ENCODE results near the gene SOX12. TPM values are rescaled to one million over a fixed set of nuclear protein-coding genes. Genes with fewer than 3 reads are reported as not detected.
"Not testable (repeated sequence)": the region's sequence is repeated elsewhere in the genome, so short reads cannot be mapped to it uniquely, and the experiment has no call there.

SOX12 gene
- total RNA-seq, 1 experiment from 2014 or later = 40.4 TPM

- intact Hi-C loops (cut with micrococcal nuclease) = no loop called here
- H3K4me1 ChIP-seq (ENCODE audit: control insufficient read depth in 1 of 2, insufficient read depth in 2 of 2, low read length in 2 of 2) = peaks cover 44 to 51% of the 10 kb centered on the region in 2 experiments
- TF ChIP-seq SIN3A (IDR thresholded peaks at IDR 0.05; ENCODE audit: low read depth) (no peak), EZH2phosphoT487 (IDR thresholded peaks at IDR 0.05; ENCODE audit: borderline replicate concordance) (no peak), REST (IDR thresholded peaks at IDR 0.05; ENCODE audit: low read depth) (no peak), CBX3 (IDR thresholded peaks at IDR 0.05; ENCODE audit: low read depth) (no peak), FOSL1 (IDR thresholded peaks at IDR 0.05; ENCODE audit: low read depth) (no peak), SP1 (IDR thresholded peaks at IDR 0.05; ENCODE audit: low read depth) (no peak), MAX (IDR thresholded peaks at IDR 0.05) (no peak), ZBTB33 (IDR thresholded peaks at IDR 0.05; ENCODE audit: extremely low read depth, insufficient replicate concordance, low read length) (no peak), ZFX (IDR thresholded peaks at IDR 0.05) (no peak), EZH2 (IDR thresholded peaks at IDR 0.05) (no peak), POLR2AphosphoS5 (IDR thresholded peaks at IDR 0.05; ENCODE audit: low read depth, low read length) (no peak), YY1 (IDR thresholded peaks at IDR 0.05; ENCODE audit: extremely low read depth, insufficient replicate concordance, low read depth, low read length) (no peak)
- H3K9me2 ChIP-seq (ENCODE audit: insufficient read depth) = no peaks in the 10 kb centered on the region
- H3K27ac ChIP-seq (ENCODE audit: low read depth, low read length) = no peak overlapping the region
- H3K4me2 ChIP-seq (ENCODE audit: low read length) = no peak overlapping the region
- H4K20me1 ChIP-seq (ENCODE audit: insufficient read depth) = no peaks in the 10 kb centered on the region
- no peaks in the 10 kb centered on the region for H3K9me3 ChIP-seq (ENCODE audit: control insufficient read depth in 1 of 2, insufficient read depth in 1 of 2, low read depth in 1 of 2, low read length in 2 of 2)
- BruUV-seq (replicated peaks) = no TSS peak
- ChIA-PET RAD21 (ENCODE audit: low non-redundant PET in 1 of 2, low total read pairs in 2 of 2, uncharacterized antibody in 2 of 2, unreplicated experiment in 2 of 2) (no interaction called here), POLR2A (interaction anchor here (19.7 to 29.0 kb wide), 2 partner anchors 13 to 22 kb away, joined by 639 to 779 read pairs; partner anchors contain the start of gene RBCK1), CTCF (no interaction called here)
- no peak overlapping the region for H3K4me3 ChIP-seq (replicated peaks in 1 of 2; ENCODE audit: low read depth in 1 of 2, low read length in 2 of 2)
- no peaks in the 10 kb centered on the region for H3K36me3 ChIP-seq (ENCODE audit: control insufficient read depth in 1 of 2, insufficient read depth in 2 of 2, low read length in 2 of 2)
- no peak overlapping the region for H2AFZ ChIP-seq (ENCODE audit: low read depth, low read length, poor library complexity, severe bottlenecking)
- H3K27me3 ChIP-seq (ENCODE audit: insufficient read depth, low read length) = no peaks in the 10 kb centered on the region
- peaks cover 6% of the 10 kb centered on the region; the same call in 1 of the 2 replicates for H3K79me2 ChIP-seq (ENCODE audit: insufficient read depth, low read length)
- H3K9ac ChIP-seq (ENCODE audit: low read length) = no peak overlapping the region
- no peak for DNase-seq (ENCODE audit: low read depth, low spot score)
- ATAC-seq = no peak
These were observed 51.4 kb downstream of the SOX12 start for GRCh38 chr20:376750-377149.

- POLR2A ChIA-PET = interaction anchor here (19.7 to 29.0 kb wide), 2 partner anchors 14 to 21 kb away, joined by 639 to 779 read pairs; partner anchors contain the start of gene RBCK1
- CTCF ChIA-PET = interaction anchor here (1.0 to 1.5 kb wide), 2 partner anchors 15 to 54 kb away, joined by 4 to 11 read pairs; no protein-coding TSS in a partner anchor
- H3K4me2 ChIP-seq (ENCODE audit: low read length); H4K20me1 ChIP-seq (ENCODE audit: insufficient read depth); H3K36me3 ChIP-seq (ENCODE audit: control insufficient read depth in 1 of 2, insufficient read depth in 2 of 2, low read length in 2 of 2); H3K9me2 ChIP-seq (ENCODE audit: insufficient read depth); H2AFZ ChIP-seq (ENCODE audit: low read depth, low read length, poor library complexity, severe bottlenecking); DNase-seq (ENCODE audit: low read depth, low spot score); H3K9ac ChIP-seq (ENCODE audit: low read length); ATAC-seq; BruUV-seq (replicated peaks); intact Hi-C loops (cut with micrococcal nuclease); H3K9me3 ChIP-seq (ENCODE audit: control insufficient read depth in 1 of 2, insufficient read depth in 1 of 2, low read depth in 1 of 2, low read length in 2 of 2); H3K4me3 ChIP-seq (replicated peaks in 1 of 2; ENCODE audit: low read depth in 1 of 2, low read length in 2 of 2); H3K27ac ChIP-seq (ENCODE audit: low read depth, low read length); H3K27me3 ChIP-seq (ENCODE audit: insufficient read depth, low read length); RAD21 ChIA-PET (ENCODE audit: low non-redundant PET in 1 of 2, low total read pairs in 2 of 2, uncharacterized antibody in 2 of 2, unreplicated experiment in 2 of 2): not testable (repeated sequence)
- H3K79me2 ChIP-seq (ENCODE audit: insufficient read depth, low read length) = peaks cover 11% of the 10 kb centered on the region
- H3K4me1 ChIP-seq (ENCODE audit: control insufficient read depth in 1 of 2, insufficient read depth in 2 of 2, low read length in 2 of 2) = peaks cover 43 to 49% of the 10 kb centered on the region in 2 experiments
These were observed 52.2 kb downstream of the SOX12 start for GRCh38 chr20:377578-377977.

All from HCT116 (cell line).